ENCODE data around the gene UCN3. TPM values are rescaled to one million over a fixed set of nuclear protein-coding genes. Genes with fewer than 3 reads are reported as not detected.
A peak's percentile ranks its signal among the peaks of the same experiment; 100 is the strongest.
"Not testable (repeated sequence)": the region's sequence is repeated elsewhere in the genome, so short reads cannot be mapped to it uniquely, and the experiment has no call there.

UCN3 gene
- total RNA-seq, 6 experiments from 2014 or later: not detected

GRCh38 chr10:5404208-5405041 is 39.7 kb downstream of the UCN3 start, which contains the start of gene TUBAL3:
Gene TUBAL3 (minus strand): TSS chr10:5404828. CDS start chr10:5404792, 36 bp downstream.
- intact Hi-C loops (cut with DNase I): no loop called here
- no peak within 1 kb of the TSS for H3K27ac ChIP-seq
- TF ChIP-seq CTCF (IDR thresholded peaks at IDR 0.05): no peak

GRCh38 chr10:5406918-5407317 is 42.2 kb downstream of the UCN3 start:
- DNase-seq (no peak), ATAC-seq (no peak)
- TF ChIP-seq CTCF (IDR thresholded peaks at IDR 0.05): no peak
- TF ChIP-seq POLR2A (IDR thresholded peaks at IDR 0.05): no peak
- Histone ChIP-seq H3K4me1 (peaks cover 0 to 1% (median 0%) of the 10 kb centered on the region in 4 donors), H3K27me3 (no peaks in the 10 kb centered on the region), H3K36me3 (no peaks in the 10 kb centered on the region), H3K27ac (no peak overlapping the region), H3K9me3 (no peaks in the 10 kb centered on the region), H3K4me3 (no peak overlapping the region)
- WGBS (ENCODE audit: insufficient coverage, low coverage, low lambda C conversion rate, missing lambda C conversion rate): 30% methylated on average over 1 of the region's 1 CpG
- intact Hi-C loops (cut with DNase I): no loop called here

More at GRCh38 chr10:5404208-5405041, 39.7 kb downstream of the UCN3 start, which contains the start of gene TUBAL3:
- H3K9me3 ChIP-seq: no peaks in the 10 kb centered on the region
- H3K4me3 ChIP-seq: no peak within 1 kb of the TSS
- WGBS (ENCODE audit: insufficient coverage, low coverage, low lambda C conversion rate, missing lambda C conversion rate): 72% methylated on average over 8 of the region's 8 CpGs
- H3K36me3 ChIP-seq: no peaks in the 10 kb centered on the region
- DNase-seq: no peak
- H3K4me1 ChIP-seq: no peaks in the 10 kb centered on the region
- peak; percentile 35 to 67 (median 53) for ATAC-seq
- H3K27me3 ChIP-seq: no peaks in the 10 kb centered on the region

GRCh38 chr10:5410787-5411186 is 46.0 kb downstream of the UCN3 start:
- ATAC-seq; H3K36me3 ChIP-seq; H3K27ac ChIP-seq; DNase-seq; H3K27me3 ChIP-seq; intact Hi-C loops (cut with DNase I); H3K4me3 ChIP-seq; H3K9me3 ChIP-seq: not testable (repeated sequence)
- peaks cover 0 to 12% (median 4%) of the 10 kb centered on the region in 4 donors for H3K4me1 ChIP-seq

- H3K27ac ChIP-seq: no peak overlapping the region
- TF ChIP-seq POLR2A (IDR thresholded peaks at IDR 0.05) (no peak), CTCF (IDR thresholded peaks at IDR 0.05) (no peak)
- intact Hi-C loops (cut with DNase I): no loop called here
Observed at GRCh38 chr10:5411941-5412276, 47.1 kb downstream of the UCN3 start.

GRCh38 chr10:5412277-5412941 is 47.6 kb downstream of the UCN3 start, which contains the start of gene NET1:
Gene NET1 (plus strand): TSS chr10:5412557. CDS start chr10:5412693, 136 bp downstream.
- Histone ChIP-seq H3K4me3 (peak within 1 kb of the TSS; percentile 59 to 63 (median 61)), H3K27ac (peak within 1 kb of the TSS; percentile 16 to 69 (median 67)), H3K36me3 (no peaks in the 10 kb centered on the region), H3K27me3 (no peaks in the 10 kb centered on the region), H3K9me3 (no peaks in the 10 kb centered on the region), H3K4me1 (peaks cover 0 to 12% (median 4%) of the 10 kb centered on the region in 4 donors)
- no peak for TF ChIP-seq CTCF (IDR thresholded peaks at IDR 0.05)
- peak; percentile 68 for TF ChIP-seq POLR2A (IDR thresholded peaks at IDR 0.05)
- intact Hi-C loops (cut with DNase I): no loop called here
- peak; percentile 96 to 99 (median 98) for ATAC-seq
- peak; percentile 92 to 95 (median 94) for DNase-seq
- WGBS (ENCODE audit: insufficient coverage, low coverage, low lambda C conversion rate, missing lambda C conversion rate): under 1% methylated on average over 36 of the region's 48 CpGs

More at GRCh38 chr10:5411941-5412276, 47.1 kb downstream of the UCN3 start:
- no peaks in the 10 kb centered on the region for H3K9me3 ChIP-seq
- H3K4me3 ChIP-seq: peak overlapping the region in 1 of 3 donors; percentile 61
- H3K36me3 ChIP-seq: no peaks in the 10 kb centered on the region
- DNase-seq (no peak), ATAC-seq (no peak)
- peaks cover 0 to 12% (median 4%) of the 10 kb centered on the region in 4 donors for H3K4me1 ChIP-seq
- WGBS (ENCODE audit: insufficient coverage, low coverage, low lambda C conversion rate, missing lambda C conversion rate): 30% methylated on average over 3 of the region's 3 CpGs
- no peaks in the 10 kb centered on the region for H3K27me3 ChIP-seq

All from right lobe of liver (tissue), 6 donors.